Astrocyte (in vitro differentiated cells and primary cell): ENCODE results near the gene TEX2. TPM values are rescaled to one million over a fixed set of nuclear protein-coding genes. Genes with fewer than 3 reads are reported as not detected.

Experiments used
- DNase-seq: peaks from one replicate; pipeline ENCODE4 v3.0.0-alpha.2; 2010; ENCODE audit warnings: low read depth
- FAIRE-seq: peaks from 2 replicates; lab custom pipeline; 2011; peaks lifted over from hg19 to GRCh38; lab: Jason Lieb, UNC
- H2AFZ ChIP-seq: 2 replicates; pipeline ENCODE4 v1.6.0; 2012; ENCODE audit warnings: low read depth, low read length, inconsistent platforms
- H3K27ac ChIP-seq: 2 replicates; pipeline ENCODE4 v1.5.1; 2011; ENCODE audit warnings: low read depth, low read length, inconsistent platforms
- H3K27me3 ChIP-seq: 2 replicates; pipeline ENCODE4 v1.6.0; 2011; ENCODE audit warnings: low read length, inconsistent platforms; ENCODE audit not compliant: insufficient read depth
- H3K36me3 ChIP-seq: 2 replicates; pipeline ENCODE4 v1.5.1; 2011; ENCODE audit warnings: low read length, inconsistent platforms; ENCODE audit not compliant: insufficient read depth
- H3K4me1 ChIP-seq: 2 replicates; pipeline ENCODE4 v1.5.1; 2011; ENCODE audit warnings: low read length, inconsistent platforms; ENCODE audit not compliant: insufficient read depth
- H3K4me2 ChIP-seq: 2 replicates; pipeline ENCODE4 v1.6.0; 2012; ENCODE audit warnings: low read length, inconsistent platforms
- H3K4me3 ChIP-seq: 2 replicates; pipeline ENCODE4 v1.5.1; 2011; ENCODE audit warnings: low read depth, mild to moderate bottlenecking, low read length, inconsistent platforms; ENCODE audit not compliant: insufficient read depth
- H3K79me2 ChIP-seq: 2 replicates; pipeline ENCODE4 v1.6.0; 2012; ENCODE audit warnings: mild to moderate bottlenecking, low read length, inconsistent platforms; ENCODE audit not compliant: insufficient read depth
- H3K9ac ChIP-seq: 2 replicates; pipeline ENCODE4 v1.6.0; 2012; ENCODE audit warnings: mild to moderate bottlenecking, low read length, inconsistent platforms
- H3K9me3 ChIP-seq: 2 replicates; pipeline ENCODE4 v1.5.1; 2012; ENCODE audit warnings: low read depth, mild to moderate bottlenecking, low read length, inconsistent platforms; ENCODE audit not compliant: insufficient read depth
- H4K20me1 ChIP-seq: 2 replicates; pipeline ENCODE4 v1.6.0; 2012; ENCODE audit warnings: low read length, inconsistent platforms; ENCODE audit not compliant: insufficient read depth
- H3K27ac Mint-ChIP-seq: one replicate; pipeline ENCODE4 v1.8.0; 2021; ENCODE audit warnings: mild to moderate bottlenecking, mixed read lengths; ENCODE audit not compliant: unreplicated experiment
- H3K27me3 Mint-ChIP-seq: one replicate; pipeline ENCODE4 v1.8.0; 2021; ENCODE audit warnings: low read depth, mixed read lengths; ENCODE audit not compliant: unreplicated experiment
- H3K36me3 Mint-ChIP-seq: one replicate; pipeline ENCODE4 v1.8.0; 2021; ENCODE audit warnings: low read depth, mixed read lengths; ENCODE audit not compliant: unreplicated experiment
- H3K4me1 Mint-ChIP-seq: one replicate; pipeline ENCODE4 v1.8.0; 2021; ENCODE audit warnings: low read depth, mixed read lengths; ENCODE audit not compliant: unreplicated experiment
- H3K4me3 Mint-ChIP-seq: one replicate; pipeline ENCODE4 v1.8.0; 2021; ENCODE audit warnings: mild to moderate bottlenecking, moderate library complexity, mixed read lengths; ENCODE audit not compliant: unreplicated experiment
- H3K9me3 Mint-ChIP-seq: one replicate; pipeline ENCODE4 v1.8.0; 2021; ENCODE audit warnings: mild to moderate bottlenecking, mixed read lengths; ENCODE audit not compliant: unreplicated experiment
- EZH2 ChIP-seq: IDR thresholded peaks from 2 replicates; pipeline ENCODE4 v1.6.1; 2012; ENCODE audit warnings: mild to moderate bottlenecking, low read length, inconsistent platforms; ENCODE audit not compliant: insufficient read depth
- total RNA-seq: library from RNA; stranded (reverse); gene quantifications from 2 replicates; pipeline ENCODE4 v1.2.1, GENCODE V29; 2021
- TF ChIP-seq, protein P1 (sequence below): IDR thresholded peaks from 2 replicates; pipeline ENCODE4 v1.5.1; 2011; ENCODE audit warnings: low read depth, mild to moderate bottlenecking, inconsistent platforms, low read length, moderate library complexity; ENCODE audit not compliant: insufficient read depth

The TEX2 gene
- total RNA-seq, 1 donor from 2014 or later, result 56.1 TPM

DNA sequence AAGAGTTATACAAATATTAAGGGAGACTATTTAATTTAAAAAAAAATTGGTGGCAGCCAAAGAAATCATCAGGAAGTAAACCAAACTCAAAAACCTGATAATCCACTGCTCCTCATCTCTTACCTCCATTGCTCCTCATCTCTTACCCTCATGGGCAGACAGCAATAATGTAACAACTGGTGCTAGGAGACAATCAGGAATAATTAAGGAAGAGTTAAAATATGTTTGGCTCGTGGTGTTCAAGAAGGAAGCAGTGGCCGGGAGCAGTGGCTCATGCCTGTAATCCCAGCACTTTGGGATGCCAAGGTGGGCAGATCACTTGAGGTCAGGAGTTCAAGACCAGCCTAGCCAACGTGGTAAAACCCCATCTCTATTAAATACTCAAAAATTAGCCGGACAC, 151.2 kb downstream of the TEX2 start:
- no peak for DNase-seq
- no peaks in the 10 kb centered on the region for H3K4me1 ChIP-seq
- H3K27ac ChIP-seq, result no peak overlapping the region
- peaks cover 6% of the 10 kb centered on the region for H3K36me3 Mint-ChIP-seq
- H3K4me3 ChIP-seq, result no peak overlapping the region
- H2AFZ ChIP-seq, result no peak overlapping the region
- H4K20me1 ChIP-seq, result peaks cover 18% of the 10 kb centered on the region
- no peaks in the 10 kb centered on the region for H3K79me2 ChIP-seq
- H3K27me3 ChIP-seq, result no peaks in the 10 kb centered on the region
- no peaks in the 10 kb centered on the region for H3K36me3 ChIP-seq
- peaks cover 4% of the 10 kb centered on the region for H3K9me3 Mint-ChIP-seq
- H3K4me3 Mint-ChIP-seq, result no peak overlapping the region
- H3K4me2 ChIP-seq, result no peak overlapping the region
- TF ChIP-seq, protein P1, sequence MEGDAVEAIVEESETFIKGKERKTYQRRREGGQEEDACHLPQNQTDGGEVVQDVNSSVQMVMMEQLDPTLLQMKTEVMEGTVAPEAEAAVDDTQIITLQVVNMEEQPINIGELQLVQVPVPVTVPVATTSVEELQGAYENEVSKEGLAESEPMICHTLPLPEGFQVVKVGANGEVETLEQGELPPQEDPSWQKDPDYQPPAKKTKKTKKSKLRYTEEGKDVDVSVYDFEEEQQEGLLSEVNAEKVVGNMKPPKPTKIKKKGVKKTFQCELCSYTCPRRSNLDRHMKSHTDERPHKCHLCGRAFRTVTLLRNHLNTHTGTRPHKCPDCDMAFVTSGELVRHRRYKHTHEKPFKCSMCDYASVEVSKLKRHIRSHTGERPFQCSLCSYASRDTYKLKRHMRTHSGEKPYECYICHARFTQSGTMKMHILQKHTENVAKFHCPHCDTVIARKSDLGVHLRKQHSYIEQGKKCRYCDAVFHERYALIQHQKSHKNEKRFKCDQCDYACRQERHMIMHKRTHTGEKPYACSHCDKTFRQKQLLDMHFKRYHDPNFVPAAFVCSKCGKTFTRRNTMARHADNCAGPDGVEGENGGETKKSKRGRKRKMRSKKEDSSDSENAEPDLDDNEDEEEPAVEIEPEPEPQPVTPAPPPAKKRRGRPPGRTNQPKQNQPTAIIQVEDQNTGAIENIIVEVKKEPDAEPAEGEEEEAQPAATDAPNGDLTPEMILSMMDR, result no peak
- no peak for TF ChIP-seq EZH2
- H3K4me1 Mint-ChIP-seq, result peaks cover 13% of the 10 kb centered on the region
- H3K27ac Mint-ChIP-seq, result no peak overlapping the region
- no peak overlapping the region for H3K9ac ChIP-seq
- no peak for FAIRE-seq
- H3K27me3 Mint-ChIP-seq, result no peaks in the 10 kb centered on the region
- no peaks in the 10 kb centered on the region for H3K9me3 ChIP-seq

DNA sequence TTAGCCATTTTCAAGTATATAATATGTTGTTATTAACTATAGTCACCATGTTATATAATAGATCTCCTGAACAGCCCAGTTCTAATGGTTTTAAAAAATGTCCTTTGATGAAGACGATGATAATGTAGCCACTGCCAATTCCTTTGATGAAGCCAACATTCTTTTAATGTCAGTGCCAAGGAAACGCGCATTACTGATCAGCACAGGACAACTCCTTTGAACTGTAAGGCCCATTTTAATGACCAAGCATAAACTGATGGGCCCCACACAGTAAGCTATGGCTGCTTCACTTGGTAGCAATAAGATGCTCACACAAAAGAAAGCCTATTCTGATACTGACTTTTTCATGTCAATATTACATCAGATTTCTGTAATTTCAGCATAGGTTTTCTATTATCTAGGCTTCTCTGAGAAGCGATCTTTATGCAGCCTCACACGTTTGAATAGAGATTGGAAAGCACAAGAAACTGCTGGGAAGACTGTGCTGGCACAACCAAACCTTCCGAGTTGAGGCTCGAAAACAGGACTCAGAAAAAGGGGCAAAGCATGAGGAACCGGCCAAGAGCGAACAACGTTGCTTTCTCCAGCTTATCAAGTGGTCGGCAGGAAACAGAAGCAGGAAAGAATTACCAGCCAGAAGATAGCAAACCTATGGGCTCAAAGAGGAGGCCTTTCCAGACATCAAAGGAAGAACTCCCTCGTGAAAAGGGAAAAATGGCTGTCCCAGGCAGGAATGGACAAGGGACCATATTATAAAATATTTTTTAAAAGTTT, 152.5 kb downstream of the TEX2 start:
- Mint-ChIP-seq H3K27ac (no peak overlapping the region), H3K4me1 (peaks cover 16% of the 10 kb centered on the region), H3K4me3 (no peak overlapping the region), H3K27me3 (no peaks in the 10 kb centered on the region), H3K9me3 (peaks cover 2% of the 10 kb centered on the region), H3K36me3 (peaks cover 6% of the 10 kb centered on the region)
- TF ChIP-seq, protein P1, result no peak
- no peak for TF ChIP-seq EZH2
- Histone ChIP-seq H3K9me3 (no peaks in the 10 kb centered on the region), H4K20me1 (peaks cover 12% of the 10 kb centered on the region), H3K79me2 (no peaks in the 10 kb centered on the region), H3K27ac (no peak overlapping the region), H3K36me3 (no peaks in the 10 kb centered on the region), H3K4me2 (no peak overlapping the region), H3K9ac (no peak overlapping the region), H3K27me3 (no peaks in the 10 kb centered on the region), H3K4me1 (no peaks in the 10 kb centered on the region), H3K4me3 (no peak overlapping the region), H2AFZ (no peak overlapping the region)
- FAIRE-seq, result no peak
- no peak for DNase-seq

DNA sequence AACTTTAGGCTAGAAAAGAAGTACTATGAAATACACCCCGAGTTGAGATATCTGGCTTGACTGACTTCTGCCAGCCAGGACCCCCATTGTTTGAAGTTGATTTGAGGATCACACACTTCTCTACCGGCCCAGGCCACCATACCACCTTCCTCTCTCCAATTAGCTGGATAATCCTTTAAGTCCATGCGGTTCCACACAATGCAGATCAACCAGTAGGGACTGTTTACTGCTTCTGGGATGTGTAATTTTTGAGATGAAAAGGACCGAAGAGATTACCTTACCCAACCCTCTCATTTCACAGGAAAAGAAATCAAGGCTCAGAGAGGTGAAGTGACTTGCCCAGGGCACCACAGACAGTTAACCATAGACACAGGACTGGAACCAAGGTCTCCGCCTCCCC, 153.7 kb downstream of the TEX2 start:
- Histone ChIP-seq H3K9me3 (no peaks in the 10 kb centered on the region), H3K4me2 (no peak overlapping the region), H3K27me3 (no peaks in the 10 kb centered on the region), H3K27ac (no peak overlapping the region), H3K4me1 (no peaks in the 10 kb centered on the region), H3K9ac (no peak overlapping the region), H2AFZ (no peak overlapping the region), H3K36me3 (no peaks in the 10 kb centered on the region), H4K20me1 (peaks cover 8% of the 10 kb centered on the region), H3K79me2 (no peaks in the 10 kb centered on the region), H3K4me3 (no peak overlapping the region)
- FAIRE-seq, result no peak
- Mint-ChIP-seq H3K36me3 (no peaks in the 10 kb centered on the region), H3K9me3 (peaks cover 4% of the 10 kb centered on the region), H3K4me3 (no peak overlapping the region), H3K27me3 (no peaks in the 10 kb centered on the region), H3K27ac (no peak overlapping the region), H3K4me1 (peaks cover 16% of the 10 kb centered on the region)
- TF ChIP-seq EZH2, result no peak
- TF ChIP-seq, protein P1, result no peak
- no peak for DNase-seq
